HepG2 (cell line): ENCODE data around the gene POLR3GL. TPM values are rescaled to one million over a fixed set of nuclear protein-coding genes. Genes with fewer than 3 reads are reported as not detected.

Experiments
- BRCA1 ChIP-seq: sonication (generic); formaldehyde crosslinking; IDR thresholded peaks from 2 replicates; pipeline ENCODE4 v1.4.0; 2020; ENCODE audit warnings: missing genetic modification reagents
- BRD4 ChIP-seq: sonication (generic); formaldehyde crosslinking; IDR thresholded peaks from 2 replicates; pipeline ENCODE4 v1.4.0; 2020; ENCODE audit warnings: missing genetic modification reagents
- NAIF1 ChIP-seq: sonication (generic); formaldehyde crosslinking; IDR thresholded peaks from 2 replicates; pipeline ENCODE4 v1.5.0; 2020; ENCODE audit warnings: mild to moderate bottlenecking, missing genetic modification reagents, borderline replicate concordance
- POLR2G ChIP-seq: fragments of 200-400 bp; formaldehyde crosslinking; IDR thresholded peaks from 2 replicates; pipeline ENCODE4 v1.6.1; 2018; ENCODE audit warnings: mild to moderate bottlenecking, low read depth, low read length, moderate library complexity
- REXO4 ChIP-seq: sonication (generic); formaldehyde crosslinking; IDR thresholded peaks from 2 replicates; pipeline ENCODE4 v1.8.0; 2022; ENCODE audit warnings: missing genetic modification reagents, mild to moderate bottlenecking, borderline replicate concordance
- RFXAP ChIP-seq: sonication (generic); formaldehyde crosslinking; IDR thresholded peaks from 2 replicates; pipeline ENCODE4 v1.4.0; 2020; ENCODE audit warnings: missing genetic modification reagents, borderline replicate concordance
- SP1 ChIP-seq, 2 experiments: fragments of 450-650 bp in 1 of 2; sonication (generic) in 1 of 2; formaldehyde crosslinking in 1 of 2; IDR thresholded peaks; 2 replicates each; pipeline versions ENCODE4 v1.4.0 to v1.6.1; 2016 to 2020; ENCODE audit warnings: missing genetic modification reagents in 1 of 2
- TSC22D2 ChIP-seq: sonication (generic); formaldehyde crosslinking; IDR thresholded peaks from 2 replicates; pipeline ENCODE4 v1.5.1; 2020; ENCODE audit warnings: missing genetic modification reagents, mild to moderate bottlenecking, borderline replicate concordance
- U2AF2 ChIP-seq: fragments of 200-400 bp; formaldehyde crosslinking; IDR thresholded peaks from 2 replicates; pipeline ENCODE4 v1.6.1; 2017; ENCODE audit warnings: low read depth, mild to moderate bottlenecking, low read length
- ZBTB20 ChIP-seq: sonication (generic); formaldehyde crosslinking; IDR thresholded peaks from 2 replicates; pipeline ENCODE4 v1.8.1; 2023; ENCODE audit warnings: missing genetic modification reagents, low read depth, mild to moderate bottlenecking, borderline replicate concordance
- ZFP62 ChIP-seq: sonication (generic); formaldehyde crosslinking; IDR thresholded peaks from 2 replicates; pipeline ENCODE4 v1.4.0; 2020; ENCODE audit warnings: missing genetic modification reagents
- ZNF17 ChIP-seq: sonication (generic); formaldehyde crosslinking; IDR thresholded peaks from 2 replicates; pipeline ENCODE4 v1.5.0; 2020; ENCODE audit warnings: mild to moderate bottlenecking, missing genetic modification reagents
- ZNF296 ChIP-seq: sonication (generic); formaldehyde crosslinking; conservative IDR thresholded peaks from 2 replicates; pipeline ENCODE4 v1.5.0; 2020; ENCODE audit warnings: mild to moderate bottlenecking, missing genetic modification reagents
- ZNF543 ChIP-seq: sonication (generic); formaldehyde crosslinking; IDR thresholded peaks from 2 replicates; pipeline ENCODE4 v1.4.0; 2020; ENCODE audit warnings: mild to moderate bottlenecking, missing genetic modification reagents
- polyA plus RNA-seq, 8 experiments: library from polyadenylated mRNA; depleted of rRNA in 3 of 8; stranded (reverse) in 7 of 8; unstranded in 1 of 8; fragments of >200 nt; fragmentation: Illumina TruSeq in 4 of 8; extraction: Trizol in 4 of 8; gene quantifications; 2 replicates each; pipeline versions ENCODE4 v1.2.1 to v1.2.3, GENCODE V29; 2011 to 2016; ENCODE audit warnings: low read depth in 4 of 8, missing spikeins in 1 of 8, mixed read lengths in 1 of 8; ENCODE audit not compliant: insufficient read depth in 1 of 8
- total RNA-seq, 5 experiments: library from RNA; depleted of rRNA; stranded (reverse); fragments of >200 nt; fragmentation: Illumina TruSeq; extraction: Trizol; gene quantifications; 2 replicates each; pipeline ENCODE4 v1.2.3, GENCODE V29; 2016; ENCODE audit warnings: low read depth in 1 of 5
- TF ChIP-seq, protein P1 (sequence below): fragments of 450-650 bp; IDR thresholded peaks from 2 replicates; pipeline ENCODE4 v1.6.1; 2017; ENCODE audit warnings: mild to moderate bottlenecking
- TF ChIP-seq, protein P2 (sequence below): sonication (generic); formaldehyde crosslinking; IDR thresholded peaks from 2 replicates; pipeline ENCODE4 v1.4.0; 2020; ENCODE audit warnings: missing genetic modification reagents, borderline replicate concordance
- TF ChIP-seq, protein P3 (sequence below): sonication (generic); formaldehyde crosslinking; IDR thresholded peaks from 2 replicates; pipeline ENCODE4 v1.5.0; 2020; ENCODE audit warnings: mild to moderate bottlenecking, missing genetic modification reagents
- TF ChIP-seq, protein P4 (sequence below): IDR thresholded peaks from 2 replicates; pipeline ENCODE4 v1.6.1; 2016; ENCODE audit warnings: low read depth, borderline replicate concordance
- TF ChIP-seq, protein P5 (sequence below): sonication (generic); formaldehyde crosslinking; IDR thresholded peaks from 2 replicates; pipeline ENCODE4 v1.9.0; 2021; ENCODE audit warnings: missing genetic modification reagents, mild to moderate bottlenecking, borderline replicate concordance
- TF ChIP-seq, protein P6 (sequence below): sonication (generic); formaldehyde crosslinking; conservative IDR thresholded peaks from 2 replicates; pipeline ENCODE4 v1.4.0; 2020; ENCODE audit warnings: missing genetic modification reagents

Gene POLR3GL
- total and polyA plus RNA-seq, 2 of the 13 experiments (the other 11 are each of a cell fraction or from before 2014, with no cell fraction given): 11.5 to 12.4 TPM

DNA sequence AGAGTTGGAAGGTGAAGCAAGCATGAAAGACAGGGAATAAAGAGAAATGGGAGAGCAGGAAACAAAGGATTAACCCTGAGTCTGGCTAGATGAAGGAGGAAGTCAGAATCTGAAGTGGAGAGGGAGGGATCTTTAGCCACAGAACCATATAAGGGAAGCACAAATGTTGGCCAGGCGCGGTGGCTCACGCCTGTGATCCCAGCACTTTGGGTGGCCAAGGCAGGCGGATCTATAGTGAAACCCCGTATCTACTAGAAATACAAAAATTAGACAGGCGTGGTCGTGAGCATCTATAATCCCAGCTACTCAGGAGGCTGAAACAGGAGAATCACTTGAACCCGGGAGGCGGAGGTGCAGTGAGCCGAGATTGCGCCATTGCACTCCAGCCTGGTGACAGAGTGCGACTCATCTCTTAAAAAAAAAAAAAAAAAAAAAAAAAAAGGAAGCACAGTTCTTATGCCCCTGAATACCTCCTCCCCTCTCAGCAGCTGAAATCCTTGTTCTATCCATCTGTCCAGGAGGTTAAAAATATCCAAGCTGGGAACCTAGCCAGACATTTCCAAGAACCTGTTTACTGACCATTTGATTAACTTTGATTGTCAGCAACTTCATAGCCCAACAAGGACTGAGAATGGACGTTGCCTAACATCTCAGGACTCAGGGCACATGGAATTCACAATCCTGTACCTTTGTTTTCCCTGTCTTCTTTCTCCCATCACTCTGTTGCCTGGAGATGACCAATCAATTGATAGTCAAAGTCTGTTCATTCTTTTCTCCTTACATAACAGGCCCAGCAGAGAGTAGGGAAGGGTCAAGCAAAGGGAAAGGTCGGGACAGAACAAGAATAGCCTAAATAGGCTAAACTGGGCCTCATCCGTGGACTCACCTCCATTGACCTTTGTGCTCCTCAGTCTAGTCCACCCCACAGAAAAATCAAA lies 21.3 kb downstream of the POLR3GL start (continued):
- no peak for TF ChIP-seq ZNF543 (CRISPR knock-in tag)
- no peak for TF ChIP-seq NAIF1 (CRISPR knock-in tag)
- TF ChIP-seq TSC22D2 (CRISPR knock-in tag): no peak
- TF ChIP-seq, protein P1, sequence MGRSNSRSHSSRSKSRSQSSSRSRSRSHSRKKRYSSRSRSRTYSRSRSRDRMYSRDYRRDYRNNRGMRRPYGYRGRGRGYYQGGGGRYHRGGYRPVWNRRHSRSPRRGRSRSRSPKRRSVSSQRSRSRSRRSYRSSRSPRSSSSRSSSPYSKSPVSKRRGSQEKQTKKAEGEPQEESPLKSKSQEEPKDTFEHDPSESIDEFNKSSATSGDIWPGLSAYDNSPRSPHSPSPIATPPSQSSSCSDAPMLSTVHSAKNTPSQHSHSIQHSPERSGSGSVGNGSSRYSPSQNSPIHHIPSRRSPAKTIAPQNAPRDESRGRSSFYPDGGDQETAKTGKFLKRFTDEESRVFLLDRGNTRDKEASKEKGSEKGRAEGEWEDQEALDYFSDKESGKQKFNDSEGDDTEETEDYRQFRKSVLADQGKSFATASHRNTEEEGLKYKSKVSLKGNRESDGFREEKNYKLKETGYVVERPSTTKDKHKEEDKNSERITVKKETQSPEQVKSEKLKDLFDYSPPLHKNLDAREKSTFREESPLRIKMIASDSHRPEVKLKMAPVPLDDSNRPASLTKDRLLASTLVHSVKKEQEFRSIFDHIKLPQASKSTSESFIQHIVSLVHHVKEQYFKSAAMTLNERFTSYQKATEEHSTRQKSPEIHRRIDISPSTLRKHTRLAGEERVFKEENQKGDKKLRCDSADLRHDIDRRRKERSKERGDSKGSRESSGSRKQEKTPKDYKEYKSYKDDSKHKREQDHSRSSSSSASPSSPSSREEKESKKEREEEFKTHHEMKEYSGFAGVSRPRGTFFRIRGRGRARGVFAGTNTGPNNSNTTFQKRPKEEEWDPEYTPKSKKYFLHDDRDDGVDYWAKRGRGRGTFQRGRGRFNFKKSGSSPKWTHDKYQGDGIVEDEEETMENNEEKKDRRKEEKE: no peak
- TF ChIP-seq, protein P2, sequence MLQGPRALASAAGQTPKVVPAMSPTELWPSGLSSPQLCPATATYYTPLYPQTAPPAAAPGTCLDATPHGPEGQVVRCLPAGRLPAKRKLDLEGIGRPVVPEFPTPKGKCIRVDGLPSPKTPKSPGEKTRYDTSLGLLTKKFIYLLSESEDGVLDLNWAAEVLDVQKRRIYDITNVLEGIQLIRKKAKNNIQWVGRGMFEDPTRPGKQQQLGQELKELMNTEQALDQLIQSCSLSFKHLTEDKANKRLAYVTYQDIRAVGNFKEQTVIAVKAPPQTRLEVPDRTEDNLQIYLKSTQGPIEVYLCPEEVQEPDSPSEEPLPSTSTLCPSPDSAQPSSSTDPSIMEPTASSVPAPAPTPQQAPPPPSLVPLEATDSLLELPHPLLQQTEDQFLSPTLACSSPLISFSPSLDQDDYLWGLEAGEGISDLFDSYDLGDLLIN (CRISPR knock-in tag): no peak
- no peak for TF ChIP-seq BRD4 (CRISPR knock-in tag)
- TF ChIP-seq, protein P3, sequence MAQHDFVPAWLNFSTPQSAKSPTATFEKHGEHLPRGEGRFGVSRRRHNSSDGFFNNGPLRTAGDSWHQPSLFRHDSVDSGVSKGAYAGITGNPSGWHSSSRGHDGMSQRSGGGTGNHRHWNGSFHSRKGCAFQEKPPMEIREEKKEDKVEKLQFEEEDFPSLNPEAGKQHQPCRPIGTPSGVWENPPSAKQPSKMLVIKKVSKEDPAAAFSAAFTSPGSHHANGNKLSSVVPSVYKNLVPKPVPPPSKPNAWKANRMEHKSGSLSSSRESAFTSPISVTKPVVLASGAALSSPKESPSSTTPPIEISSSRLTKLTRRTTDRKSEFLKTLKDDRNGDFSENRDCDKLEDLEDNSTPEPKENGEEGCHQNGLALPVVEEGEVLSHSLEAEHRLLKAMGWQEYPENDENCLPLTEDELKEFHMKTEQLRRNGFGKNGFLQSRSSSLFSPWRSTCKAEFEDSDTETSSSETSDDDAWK (CRISPR knock-in tag): no peak
- no peak for TF ChIP-seq ZNF296 (CRISPR knock-in tag)
- no peak for TF ChIP-seq ZNF17 (CRISPR knock-in tag)
- no peak for TF ChIP-seq BRCA1 (CRISPR knock-in tag)
- no peak for TF ChIP-seq ZFP62 (CRISPR knock-in tag)
- no peak for TF ChIP-seq POLR2G
- no peak for TF ChIP-seq U2AF2
- no peak for TF ChIP-seq REXO4 (CRISPR knock-in tag)
- TF ChIP-seq, protein P4, sequence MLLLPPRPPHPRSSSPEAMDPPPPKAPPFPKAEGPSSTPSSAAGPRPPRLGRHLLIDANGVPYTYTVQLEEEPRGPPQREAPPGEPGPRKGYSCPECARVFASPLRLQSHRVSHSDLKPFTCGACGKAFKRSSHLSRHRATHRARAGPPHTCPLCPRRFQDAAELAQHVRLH: no peak
- no peak for TF ChIP-seq SP1 (IDR thresholded peaks at IDR 0.05)
- TF ChIP-seq SP1 (CRISPR knock-in tag; IDR thresholded peaks at IDR 0.05): no peak
- TF ChIP-seq, protein P5, sequence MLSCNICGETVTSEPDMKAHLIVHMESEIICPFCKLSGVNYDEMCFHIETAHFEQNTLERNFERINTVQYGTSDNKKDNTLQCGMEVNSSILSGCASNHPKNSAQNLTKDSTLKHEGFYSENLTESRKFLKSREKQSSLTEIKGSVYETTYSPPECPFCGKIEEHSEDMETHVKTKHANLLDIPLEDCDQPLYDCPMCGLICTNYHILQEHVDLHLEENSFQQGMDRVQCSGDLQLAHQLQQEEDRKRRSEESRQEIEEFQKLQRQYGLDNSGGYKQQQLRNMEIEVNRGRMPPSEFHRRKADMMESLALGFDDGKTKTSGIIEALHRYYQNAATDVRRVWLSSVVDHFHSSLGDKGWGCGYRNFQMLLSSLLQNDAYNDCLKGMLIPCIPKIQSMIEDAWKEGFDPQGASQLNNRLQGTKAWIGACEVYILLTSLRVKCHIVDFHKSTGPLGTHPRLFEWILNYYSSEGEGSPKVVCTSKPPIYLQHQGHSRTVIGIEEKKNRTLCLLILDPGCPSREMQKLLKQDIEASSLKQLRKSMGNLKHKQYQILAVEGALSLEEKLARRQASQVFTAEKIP (CRISPR knock-in tag): no peak
- no peak for TF ChIP-seq RFXAP (CRISPR knock-in tag)
- TF ChIP-seq ZBTB20 (CRISPR knock-in tag): no peak
- TF ChIP-seq, protein P6, sequence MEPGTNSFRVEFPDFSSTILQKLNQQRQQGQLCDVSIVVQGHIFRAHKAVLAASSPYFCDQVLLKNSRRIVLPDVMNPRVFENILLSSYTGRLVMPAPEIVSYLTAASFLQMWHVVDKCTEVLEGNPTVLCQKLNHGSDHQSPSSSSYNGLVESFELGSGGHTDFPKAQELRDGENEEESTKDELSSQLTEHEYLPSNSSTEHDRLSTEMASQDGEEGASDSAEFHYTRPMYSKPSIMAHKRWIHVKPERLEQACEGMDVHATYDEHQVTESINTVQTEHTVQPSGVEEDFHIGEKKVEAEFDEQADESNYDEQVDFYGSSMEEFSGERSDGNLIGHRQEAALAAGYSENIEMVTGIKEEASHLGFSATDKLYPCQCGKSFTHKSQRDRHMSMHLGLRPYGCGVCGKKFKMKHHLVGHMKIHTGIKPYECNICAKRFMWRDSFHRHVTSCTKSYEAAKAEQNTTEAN: no peak
